Tibial nerve (tissue), 4 donors: ENCODE data around the gene PTPN14.

Source experiments
- EP300 ChIP-seq, 2 donors: sonication (generic); formaldehyde crosslinking; IDR thresholded peaks; one replicate each; pipeline ENCODE4 v1.6.1; 2017; ENCODE audit warnings: antibody characterized with exemption in 2 of 2, mild to moderate bottlenecking in 1 of 2
- POLR2A ChIP-seq, 2 donors: fragments of 450-650 bp; IDR thresholded peaks; one replicate each; pipeline ENCODE4 v1.6.1; 2017; ENCODE audit warnings: antibody characterized with exemption in 2 of 2, mild to moderate bottlenecking in 2 of 2, moderate library complexity in 2 of 2
- TF ChIP-seq, protein P1 (sequence below), 5 experiments: fragments of 200-600 bp in 3 of 5; fragments of 450-650 bp in 2 of 5; sonication (generic) in 3 of 5; IDR thresholded peaks; one replicate each; pipeline ENCODE4 v1.5.1; 2016 to 2019; ENCODE audit warnings: antibody characterized with exemption in 5 of 5, mild to moderate bottlenecking in 3 of 5, moderate library complexity in 2 of 5

DNA sequence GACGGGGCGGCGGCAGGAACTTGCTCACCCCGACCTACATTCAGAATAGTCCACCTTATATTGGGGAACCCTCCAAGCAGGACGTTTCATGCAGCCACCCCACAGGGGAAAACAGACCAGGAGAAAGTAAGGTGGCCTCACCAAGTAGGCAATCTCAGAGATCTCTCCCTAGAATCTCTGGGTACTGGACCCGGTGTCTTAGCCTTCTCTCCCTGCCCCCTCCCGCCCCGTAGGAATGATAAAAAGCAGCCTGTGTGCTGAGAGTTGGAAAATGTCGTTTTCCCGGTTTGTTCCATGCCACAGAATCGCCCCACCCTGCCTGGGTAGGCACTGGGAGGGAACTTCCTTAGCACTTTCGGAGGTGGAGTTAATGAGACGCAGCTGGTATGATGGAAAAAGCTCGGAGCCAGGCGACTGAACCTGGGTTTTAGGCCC lies 789 bp upstream of the PTPN14 start:
- TF ChIP-seq, protein P1, sequence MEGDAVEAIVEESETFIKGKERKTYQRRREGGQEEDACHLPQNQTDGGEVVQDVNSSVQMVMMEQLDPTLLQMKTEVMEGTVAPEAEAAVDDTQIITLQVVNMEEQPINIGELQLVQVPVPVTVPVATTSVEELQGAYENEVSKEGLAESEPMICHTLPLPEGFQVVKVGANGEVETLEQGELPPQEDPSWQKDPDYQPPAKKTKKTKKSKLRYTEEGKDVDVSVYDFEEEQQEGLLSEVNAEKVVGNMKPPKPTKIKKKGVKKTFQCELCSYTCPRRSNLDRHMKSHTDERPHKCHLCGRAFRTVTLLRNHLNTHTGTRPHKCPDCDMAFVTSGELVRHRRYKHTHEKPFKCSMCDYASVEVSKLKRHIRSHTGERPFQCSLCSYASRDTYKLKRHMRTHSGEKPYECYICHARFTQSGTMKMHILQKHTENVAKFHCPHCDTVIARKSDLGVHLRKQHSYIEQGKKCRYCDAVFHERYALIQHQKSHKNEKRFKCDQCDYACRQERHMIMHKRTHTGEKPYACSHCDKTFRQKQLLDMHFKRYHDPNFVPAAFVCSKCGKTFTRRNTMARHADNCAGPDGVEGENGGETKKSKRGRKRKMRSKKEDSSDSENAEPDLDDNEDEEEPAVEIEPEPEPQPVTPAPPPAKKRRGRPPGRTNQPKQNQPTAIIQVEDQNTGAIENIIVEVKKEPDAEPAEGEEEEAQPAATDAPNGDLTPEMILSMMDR (IDR thresholded peaks at IDR 0.05) = no peak
- no peak for TF ChIP-seq POLR2A (IDR thresholded peaks at IDR 0.05)
- peak in 1 of 2 donors; percentile 21 for TF ChIP-seq EP300 (IDR thresholded peaks at IDR 0.05)
